ENCODE measurements around the gene POLH. TPM values are rescaled to one million over a fixed set of nuclear protein-coding genes. Genes with fewer than 3 reads are reported as not detected.

Gene POLH
- total RNA-seq, 2 experiments from 2014 or later: 67.3 to 93.5 TPM

GRCh38 chr6:43628393-43629103, 52.6 kb downstream of the POLH start:
- intact Hi-C loops (cut with micrococcal nuclease; ENCODE audit: unreplicated experiment): loop anchor here (1.0 to 2.0 kb wide), 2 partner anchors 52 to 142 kb away; partner anchors contain the start of genes POLH, VEGFA and XPO5
- CTCF ChIA-PET (ENCODE audit: unreplicated experiment): no interaction called here
- POLR2A ChIA-PET: interaction anchor here (0.5 to 2.5 kb wide), 8 partner anchors 11 to 251 kb away, joined by 3 to 9 read pairs (median 6); partner anchors contain the start of genes POLR1C and YIPF3
- Histone ChIP-seq H3K4me1 (ENCODE audit: insufficient read depth, low read length, poor library complexity, severe bottlenecking) (peaks cover 40% of the 10 kb centered on the region), H2AFZ (ENCODE audit: low read length) (no peak overlapping the region; the same call in 1 of the 2 replicates), H3K36me3 (ENCODE audit: insufficient read depth, low read length) (peaks cover 39% of the 10 kb centered on the region), H3K9me3 (ENCODE audit: low read length) (no peaks in the 10 kb centered on the region), H3K27ac (ENCODE audit: low read depth, low read length, poor library complexity, severe bottlenecking) (peak overlapping the region; percentile 95), H3K79me2 (ENCODE audit: insufficient read depth, low read depth, low read length) (peaks cover 19% of the 10 kb centered on the region; the same call in 1 of the 2 replicates), H3K4me2 (ENCODE audit: low read length) (peak overlapping the region; percentile 81), H3K4me3 (ENCODE audit: low read depth, low read length, poor library complexity, severe bottlenecking) (peak overlapping the region; percentile 91), H4K20me1 (ENCODE audit: insufficient read depth, low read length) (no peaks in the 10 kb centered on the region), H3K9me2 (ENCODE audit: insufficient read depth, low read length) (no peaks in the 10 kb centered on the region)
- TSS peak; percentile 56 for BruUV-seq (replicated peaks)
- peak; percentile 79 for DNase-seq (ENCODE audit: low spot score)
- TF ChIP-seq CTCF (conservative IDR thresholded peaks at IDR 0.05; ENCODE audit: low read length): no peak
- no peak for TF ChIP-seq EZH2phosphoT487 (IDR thresholded peaks at IDR 0.05; ENCODE audit: borderline replicate concordance, low read depth, low read length)

- intact Hi-C loops (cut with micrococcal nuclease; ENCODE audit: unreplicated experiment): loop anchor here (1.0 to 2.0 kb wide), 2 partner anchors 53 to 142 kb away; partner anchors contain the start of genes POLH, VEGFA and XPO5
Measured at GRCh38 chr6:43629104-43629504, 53.1 kb downstream of the POLH start, which contains the start of gene GTPBP2. Gene GTPBP2 (minus strand): TSS chr6:43629264. CDS start chr6:43629162, 102 bp downstream.

More at GRCh38 chr6:43629104-43629504, 53.1 kb downstream of the POLH start, which contains the start of gene GTPBP2:
- no peaks in the 10 kb centered on the region for H4K20me1 ChIP-seq (ENCODE audit: insufficient read depth, low read length)
- H2AFZ ChIP-seq (ENCODE audit: low read length): peak within 1 kb of the TSS; percentile 71; the same call in 1 of the 2 replicates
- no peaks in the 10 kb centered on the region for H3K9me3 ChIP-seq (ENCODE audit: low read length)
- H3K4me3 ChIP-seq (ENCODE audit: low read depth, low read length, poor library complexity, severe bottlenecking): peak within 1 kb of the TSS; percentile 91
- CTCF ChIA-PET (ENCODE audit: unreplicated experiment): no interaction called here
- peak within 1 kb of the TSS; percentile 92 for H3K4me2 ChIP-seq (ENCODE audit: low read length)
- peaks cover 33% of the 10 kb centered on the region for H3K36me3 ChIP-seq (ENCODE audit: insufficient read depth, low read length)
- peaks cover 19% of the 10 kb centered on the region; the same call in 1 of the 2 replicates for H3K79me2 ChIP-seq (ENCODE audit: insufficient read depth, low read depth, low read length)
- H3K4me1 ChIP-seq (ENCODE audit: insufficient read depth, low read length, poor library complexity, severe bottlenecking): peaks cover 46% of the 10 kb centered on the region
- no peaks in the 10 kb centered on the region for H3K9me2 ChIP-seq (ENCODE audit: insufficient read depth, low read length)
- peak; percentile 99 for DNase-seq (ENCODE audit: low spot score)
- H3K27ac ChIP-seq (ENCODE audit: low read depth, low read length, poor library complexity, severe bottlenecking): peak within 1 kb of the TSS; percentile 95
- no TSS peak for BruUV-seq (replicated peaks)
- POLR2A ChIA-PET: interaction anchor here (0.5 to 2.5 kb wide), 21 partner anchors 8 to 252 kb away, joined by 3 to 9 read pairs (median 4); partner anchors contain the start of genes ABCC10, POLR1C, VEGFA and YIPF3
- TF ChIP-seq EZH2phosphoT487 (IDR thresholded peaks at IDR 0.05; ENCODE audit: borderline replicate concordance, low read depth, low read length): no peak
- no peak for TF ChIP-seq CTCF (conservative IDR thresholded peaks at IDR 0.05; ENCODE audit: low read length)

All from OCI-LY7 (cell line).